ENCODE measurements around the gene PROX1. TPM values are rescaled to one million over a fixed set of nuclear protein-coding genes. Genes with fewer than 3 reads are reported as not detected.

PROX1 gene
- total and polyA plus RNA-seq, 2 of the 4 experiments (the other 2 are of a cell fraction), result under 0.01 to 0.02 TPM

- Histone ChIP-seq H3K27ac (ENCODE audit: insufficient read depth, low read length) (no peak overlapping the region), H2BK20ac (ENCODE audit: low read depth, low read length) (no peak overlapping the region), H3K18ac (ENCODE audit: low read depth, low read length) (no peak overlapping the region), H3K4me3 (ENCODE audit: insufficient read depth, low read depth, low read length) (no peak overlapping the region), H2AK9ac (replicated peaks; ENCODE audit: low read depth, low read length, poor library complexity) (no peak overlapping the region), H3K4ac (ENCODE audit: low read depth, low read length) (no peak overlapping the region), H2AFZ (replicated peaks; ENCODE audit: low read length, poor library complexity) (peak overlapping the region; percentile 59), H2BK15ac (ENCODE audit: low read depth, low read length) (no peak overlapping the region), H3K23ac (ENCODE audit: low read depth, low read length) (no peak overlapping the region), H3K14ac (replicated peaks; ENCODE audit: low read depth, low read length) (no peak overlapping the region), H3K27me3 (ENCODE audit: control insufficient read depth, insufficient read depth, low read length) (peaks cover 69% of the 10 kb centered on the region), H4K5ac (ENCODE audit: low read depth, low read length) (no peak overlapping the region), H2AK5ac (ENCODE audit: low read depth, low read length) (no peak overlapping the region), H4K91ac (ENCODE audit: insufficient read depth, low read depth, low read length) (no peak overlapping the region), H3K9me1 (ENCODE audit: insufficient read depth, low read length) (no peaks in the 10 kb centered on the region), H4K20me1 (ENCODE audit: insufficient read depth, low read length) (no peaks in the 10 kb centered on the region), H3K4me2 (ENCODE audit: low read depth, low read length) (peak overlapping the region; percentile 50; the same call in 1 of the 2 replicates), H2BK120ac (ENCODE audit: low read depth, low read length) (no peak overlapping the region), H3K9me3 (ENCODE audit: control insufficient read depth, insufficient read depth, low read length) (peaks cover 3% of the 10 kb centered on the region; the same call in 1 of the 2 replicates), H2BK5ac (ENCODE audit: low read depth, low read length, poor library complexity, severe bottlenecking) (no peak overlapping the region), H3K9ac (ENCODE audit: low read depth, low read length) (no peak overlapping the region), H3K36me3 (ENCODE audit: control insufficient read depth, insufficient read depth, low read length) (no peaks in the 10 kb centered on the region), H4K8ac (ENCODE audit: low read depth in 2 of 2, low read length in 2 of 2) (no peak overlapping the region), H3K56ac (ENCODE audit: extremely low read depth, insufficient read depth, low read length) (no peak overlapping the region), H3K4me1 (ENCODE audit: control insufficient read depth, insufficient read depth, low read length) (no peaks in the 10 kb centered on the region; the same call in 1 of the 2 replicates), H3K79me1 (ENCODE audit: low read depth in 1 of 2, low read length in 2 of 2) (no peaks in the 10 kb centered on the region)
- no TSS peak for BruUV-seq (replicated peaks)
- TF ChIP-seq RFX5 (IDR thresholded peaks at IDR 0.05; ENCODE audit: low read depth, low read length), result no peak
- no peak for TF ChIP-seq ELK1 (IDR thresholded peaks at IDR 0.05; ENCODE audit: borderline replicate concordance, low read depth, low read length)
- no peak for TF ChIP-seq RCOR1 (IDR thresholded peaks at IDR 0.05; ENCODE audit: insufficient replicate concordance, low read length)
- no peak for TF ChIP-seq NFE2L2 (IDR thresholded peaks at IDR 0.05; ENCODE audit: low read depth, low read length)
- TF ChIP-seq CEBPB (IDR thresholded peaks at IDR 0.05; ENCODE audit: low read depth, low read length), result no peak
- no peak for TF ChIP-seq POLR2A (IDR thresholded peaks at IDR 0.05; ENCODE audit: low read depth, low read length)
- no peak for TF ChIP-seq MAZ (IDR thresholded peaks at IDR 0.05; ENCODE audit: borderline replicate concordance, low read depth, low read length)
- TF ChIP-seq, protein P1, sequence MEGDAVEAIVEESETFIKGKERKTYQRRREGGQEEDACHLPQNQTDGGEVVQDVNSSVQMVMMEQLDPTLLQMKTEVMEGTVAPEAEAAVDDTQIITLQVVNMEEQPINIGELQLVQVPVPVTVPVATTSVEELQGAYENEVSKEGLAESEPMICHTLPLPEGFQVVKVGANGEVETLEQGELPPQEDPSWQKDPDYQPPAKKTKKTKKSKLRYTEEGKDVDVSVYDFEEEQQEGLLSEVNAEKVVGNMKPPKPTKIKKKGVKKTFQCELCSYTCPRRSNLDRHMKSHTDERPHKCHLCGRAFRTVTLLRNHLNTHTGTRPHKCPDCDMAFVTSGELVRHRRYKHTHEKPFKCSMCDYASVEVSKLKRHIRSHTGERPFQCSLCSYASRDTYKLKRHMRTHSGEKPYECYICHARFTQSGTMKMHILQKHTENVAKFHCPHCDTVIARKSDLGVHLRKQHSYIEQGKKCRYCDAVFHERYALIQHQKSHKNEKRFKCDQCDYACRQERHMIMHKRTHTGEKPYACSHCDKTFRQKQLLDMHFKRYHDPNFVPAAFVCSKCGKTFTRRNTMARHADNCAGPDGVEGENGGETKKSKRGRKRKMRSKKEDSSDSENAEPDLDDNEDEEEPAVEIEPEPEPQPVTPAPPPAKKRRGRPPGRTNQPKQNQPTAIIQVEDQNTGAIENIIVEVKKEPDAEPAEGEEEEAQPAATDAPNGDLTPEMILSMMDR (conservative IDR thresholded peaks at IDR 0.05; ENCODE audit: low read depth, low read length), result no peak
- TF ChIP-seq SMC3 (IDR thresholded peaks at IDR 0.05; ENCODE audit: low read depth, low read length), result no peak
- TF ChIP-seq BHLHE40 (IDR thresholded peaks at IDR 0.05; ENCODE audit: low read depth, low read length), result no peak
- TF ChIP-seq MAFK (IDR thresholded peaks at IDR 0.05; ENCODE audit: low read depth, low read length), result no peak
- no peak for TF ChIP-seq MXI1 (IDR thresholded peaks at IDR 0.05; ENCODE audit: borderline replicate concordance, low read depth, low read length)
- TF ChIP-seq USF2 (IDR thresholded peaks at IDR 0.05; ENCODE audit: low read depth, low read length), result no peak
- no peak for TF ChIP-seq FOS (IDR thresholded peaks at IDR 0.05; ENCODE audit: low read depth, low read length)
- dilution Hi-C loops (cut with HindIII; ENCODE audit: low sequenced_read_pairs, unreplicated experiment), result no loop called here
- ATAC-seq (ENCODE audit: low read depth) (no peak), DNase-seq (no peak)
- WGBS, 2 experiments (ENCODE audit: extremely low coverage in 2 of 2, insufficient read length in 1 of 2), result 2% methylated on average over 28 of the region's 79 CpGs; no CpG with 5 or more reads in 1 of the 2 experiments
- ChIA-PET CTCF (no interaction called here), POLR2A (ENCODE audit: unreplicated experiment) (no interaction called here)
- in situ Hi-C loops (cut with MboI; ENCODE audit: low sequenced_read_pairs), result no loop called here
- intact Hi-C loops (cut with micrococcal nuclease), result no loop called here
These were observed 4.9 kb upstream of the PROX1 start for GRCh38 chr1:213982672-213983492.

Data from IMR-90 (cell line).